HEK293 (cell line): ENCODE data around the gene ELOVL1.

Experiments
- CTCF ChIA-PET: fragments of 350-600 bp; formaldehyde crosslinking; extraction: SDS; loops from one replicate; lab custom pipeline; 2021; ENCODE audit warnings: antibody characterized with exemption; lab: Yijun Ruan, JAX
- POLR2A ChIA-PET: fragments of 300-600 bp; formaldehyde crosslinking; extraction: SDS; loops from one replicate; lab custom pipeline; 2020; ENCODE audit warnings: antibody characterized with exemption, inconsistent platforms; lab: Yijun Ruan, JAX
- H3K27ac ChIP-seq: fragments of 200-500 bp; sonication (Bioruptor generic); 2 replicates; pipeline ENCODE4 v1.5.1; 2014; ENCODE audit warnings: low read depth, low read length, control low read depth, inconsistent platforms; ENCODE audit errors: extremely low read depth
- H3K36me3 ChIP-seq, 2 experiments: fragments of 200-500 bp in 1 of 2; sonication (Bioruptor generic) in 1 of 2; 1 replicate in 1 of 2; 2 replicates in 1 of 2; pipeline ENCODE4 v1.5.1; 2014 to 2017; ENCODE audit warnings: inconsistent platforms in 2 of 2, low read length in 2 of 2; ENCODE audit not compliant: control insufficient read depth in 2 of 2, insufficient read depth in 1 of 2
- H3K4me1 ChIP-seq: fragments of 200-500 bp; sonication (Bioruptor generic); 2 replicates; pipeline ENCODE4 v1.5.1; 2014; ENCODE audit warnings: mild to moderate bottlenecking, low read length, inconsistent platforms; ENCODE audit not compliant: control insufficient read depth, insufficient read depth
- H3K4me3 ChIP-seq: 2 replicates; pipeline ENCODE4 v1.5.1; 2011; ENCODE audit warnings: low read depth, mild to moderate bottlenecking, control low read depth, low read length, moderate library complexity
- H3K9me3 ChIP-seq: fragments of 200-500 bp; sonication (Bioruptor generic); 2 replicates; pipeline ENCODE4 v1.5.1; 2014; ENCODE audit warnings: low read depth, low read length, inconsistent platforms; ENCODE audit not compliant: control insufficient read depth, insufficient read depth
- BCL11B ChIP-seq: fragments of 450-650 bp; formaldehyde crosslinking; IDR thresholded peaks from 2 replicates; pipeline ENCODE4 v1.5.1; 2016; ENCODE audit warnings: low read depth, missing biosample characterization, missing genetic modification characterization
- EGR2 ChIP-seq: fragments of 450-650 bp; formaldehyde crosslinking; IDR thresholded peaks from 2 replicates; pipeline ENCODE4 v1.5.1; 2016; ENCODE audit warnings: low read depth, missing biosample characterization, missing genetic modification characterization
- HOXA7 ChIP-seq: sonication (generic); formaldehyde crosslinking; IDR thresholded peaks from 2 replicates; pipeline ENCODE4 v1.8.1; 2022; ENCODE audit warnings: missing genetic modification reagents, borderline replicate concordance
- PRDM1 ChIP-seq: fragments of 450-650 bp; formaldehyde crosslinking; IDR thresholded peaks from 2 replicates; pipeline ENCODE4; 2016; ENCODE audit warnings: missing biosample characterization, missing genetic modification characterization
- SP2 ChIP-seq: fragments of 450-650 bp; formaldehyde crosslinking; IDR thresholded peaks from 2 replicates; pipeline ENCODE4 v1.5.1; 2016; ENCODE audit warnings: missing biosample characterization, missing genetic modification characterization
- ZBTB6 ChIP-seq: fragments of 450-650 bp; formaldehyde crosslinking; IDR thresholded peaks from 2 replicates; pipeline ENCODE4 v1.5.1; 2017; ENCODE audit warnings: missing biosample characterization, missing genetic modification characterization
- ZFP37 ChIP-seq: fragments of 450-650 bp; formaldehyde crosslinking; IDR thresholded peaks from 2 replicates; pipeline ENCODE4 v1.5.1; 2016; ENCODE audit warnings: missing biosample characterization, missing genetic modification characterization
- ZNF10 ChIP-seq: fragments of 450-650 bp; formaldehyde crosslinking; IDR thresholded peaks from 2 replicates; pipeline ENCODE4 v1.5.1; 2017; ENCODE audit warnings: missing biosample characterization, missing genetic modification characterization
- ZNF155 ChIP-seq: fragments of 450-650 bp; formaldehyde crosslinking; IDR thresholded peaks from 2 replicates; pipeline ENCODE4 v1.5.1; 2016; ENCODE audit warnings: missing biosample characterization, missing genetic modification characterization
- ZNF280D ChIP-seq: fragments of 450-650 bp; formaldehyde crosslinking; IDR thresholded peaks from 2 replicates; pipeline ENCODE4 v1.5.1; 2016; ENCODE audit warnings: missing biosample characterization, missing genetic modification characterization
- ZNF366 ChIP-seq: fragments of 450-650 bp; formaldehyde crosslinking; conservative IDR thresholded peaks from 2 replicates; pipeline ENCODE4 v1.5.1; 2016; ENCODE audit warnings: missing biosample characterization, missing genetic modification characterization
- ZNF391 ChIP-seq: fragments of 450-650 bp; formaldehyde crosslinking; IDR thresholded peaks from 2 replicates; pipeline ENCODE4 v1.5.1; 2016; ENCODE audit warnings: low read depth, missing biosample characterization, missing genetic modification characterization, borderline replicate concordance
- ZNF416 ChIP-seq: fragments of 450-650 bp; formaldehyde crosslinking; IDR thresholded peaks from 2 replicates; pipeline ENCODE4 v1.5.1; 2016; ENCODE audit warnings: missing biosample characterization, missing genetic modification characterization
- ZNF510 ChIP-seq: fragments of 450-650 bp; formaldehyde crosslinking; IDR thresholded peaks from 2 replicates; pipeline ENCODE4 v1.5.1; 2018; ENCODE audit warnings: mild to moderate bottlenecking, missing genetic modification characterization, missing biosample characterization; ENCODE audit not compliant: insufficient replicate concordance
- ZNF529 ChIP-seq: fragments of 450-650 bp; formaldehyde crosslinking; IDR thresholded peaks from 2 replicates; pipeline ENCODE4 v1.5.1; 2017; ENCODE audit warnings: missing genetic modification characterization, missing biosample characterization; ENCODE audit not compliant: insufficient replicate concordance
- ZNF544 ChIP-seq: fragments of 450-650 bp; formaldehyde crosslinking; IDR thresholded peaks from 2 replicates; pipeline ENCODE4 v1.5.0; 2017; ENCODE audit warnings: missing biosample characterization, missing genetic modification characterization
- ZNF558 ChIP-seq: fragments of 450-650 bp; formaldehyde crosslinking; IDR thresholded peaks from 2 replicates; pipeline ENCODE4 v1.5.1; 2016; ENCODE audit warnings: missing biosample characterization, missing genetic modification characterization
- ZNF610 ChIP-seq: fragments of 450-650 bp; formaldehyde crosslinking; IDR thresholded peaks from 2 replicates; pipeline ENCODE4 v1.5.1; 2016; ENCODE audit warnings: missing biosample characterization, missing genetic modification characterization, borderline replicate concordance
- ZNF629 ChIP-seq: fragments of 450-650 bp; formaldehyde crosslinking; IDR thresholded peaks from 2 replicates; pipeline ENCODE4 v1.5.1; 2017; ENCODE audit warnings: missing biosample characterization, missing genetic modification characterization
- ZNF776 ChIP-seq: fragments of 450-650 bp; formaldehyde crosslinking; IDR thresholded peaks from 2 replicates; pipeline ENCODE4 v1.5.0; 2017; ENCODE audit warnings: missing biosample characterization, missing genetic modification characterization, borderline replicate concordance
- ZSCAN30 ChIP-seq: fragments of 450-650 bp; IDR thresholded peaks from 2 replicates; pipeline ENCODE4 v1.5.1; 2018; ENCODE audit warnings: missing biosample characterization, mild to moderate bottlenecking, missing genetic modification characterization, moderate library complexity
- TF ChIP-seq, protein P1 (sequence below): fragments of 450-650 bp; formaldehyde crosslinking; IDR thresholded peaks from 2 replicates; pipeline ENCODE4 v1.5.0; 2017; ENCODE audit warnings: missing biosample characterization, missing genetic modification characterization, borderline replicate concordance
- TF ChIP-seq, protein P2 (sequence below): fragments of 450-650 bp; formaldehyde crosslinking; IDR thresholded peaks from 2 replicates; pipeline ENCODE4 v1.5.1; 2016; ENCODE audit warnings: missing biosample characterization, missing genetic modification characterization
- TF ChIP-seq, protein P3 (sequence below): fragments of 450-650 bp; formaldehyde crosslinking; IDR thresholded peaks from 2 replicates; pipeline ENCODE4 v1.5.1; 2017; ENCODE audit warnings: missing biosample characterization, missing genetic modification characterization
- TF ChIP-seq, protein P4 (sequence below): fragments of 450-650 bp; formaldehyde crosslinking; IDR thresholded peaks from 2 replicates; pipeline ENCODE4 v1.5.1; 2016; ENCODE audit warnings: missing biosample characterization, missing genetic modification characterization

The ELOVL1 gene

GRCh38 chr1:43396059-43396458 is 28.2 kb upstream of the ELOVL1 start:
- H3K4me1 ChIP-seq, result peaks cover 11% of the 10 kb centered on the region
- CTCF ChIA-PET, result interaction anchor here (0.6 to 0.7 kb wide), 2 partner anchors 38 to 532 kb away, joined by 3 read pairs; no protein-coding TSS in a partner anchor
- TF ChIP-seq ZNF510 (tag by site-specific recombination) (no peak), ZNF391 (tag by site-specific recombination) (0 out of 2 replicates have a peak, but pooled peaks have one; percentile 26), ZNF529 (tag by site-specific recombination) (no peak), ZSCAN30 (tag by site-specific recombination) (peak; percentile 82), ZFP37 (tag by site-specific recombination) (no peak), EGR2 (tag by site-specific recombination) (no peak), ZNF610 (tag by site-specific recombination) (peak; percentile 37; the same call in 1 of the 2 replicates), BCL11B (no peak), ZNF776 (tag by site-specific recombination) (no peak), SP2 (tag by site-specific recombination) (no peak), ZNF366 (tag by site-specific recombination) (peak; percentile 68), ZNF544 (tag by site-specific recombination) (no peak), ZNF558 (no peak), ZNF629 (peak; percentile 48; the same call in 1 of the 2 replicates), PRDM1 (tag by site-specific recombination) (no peak), ZNF416 (tag by site-specific recombination) (no peak), ZBTB6 (no peak), HOXA7 (CRISPR knock-in tag) (no peak), ZNF280D (no peak), ZNF155 (tag by site-specific recombination) (no peak), ZNF10 (tag by site-specific recombination) (no peak)
- TF ChIP-seq, protein P1, sequence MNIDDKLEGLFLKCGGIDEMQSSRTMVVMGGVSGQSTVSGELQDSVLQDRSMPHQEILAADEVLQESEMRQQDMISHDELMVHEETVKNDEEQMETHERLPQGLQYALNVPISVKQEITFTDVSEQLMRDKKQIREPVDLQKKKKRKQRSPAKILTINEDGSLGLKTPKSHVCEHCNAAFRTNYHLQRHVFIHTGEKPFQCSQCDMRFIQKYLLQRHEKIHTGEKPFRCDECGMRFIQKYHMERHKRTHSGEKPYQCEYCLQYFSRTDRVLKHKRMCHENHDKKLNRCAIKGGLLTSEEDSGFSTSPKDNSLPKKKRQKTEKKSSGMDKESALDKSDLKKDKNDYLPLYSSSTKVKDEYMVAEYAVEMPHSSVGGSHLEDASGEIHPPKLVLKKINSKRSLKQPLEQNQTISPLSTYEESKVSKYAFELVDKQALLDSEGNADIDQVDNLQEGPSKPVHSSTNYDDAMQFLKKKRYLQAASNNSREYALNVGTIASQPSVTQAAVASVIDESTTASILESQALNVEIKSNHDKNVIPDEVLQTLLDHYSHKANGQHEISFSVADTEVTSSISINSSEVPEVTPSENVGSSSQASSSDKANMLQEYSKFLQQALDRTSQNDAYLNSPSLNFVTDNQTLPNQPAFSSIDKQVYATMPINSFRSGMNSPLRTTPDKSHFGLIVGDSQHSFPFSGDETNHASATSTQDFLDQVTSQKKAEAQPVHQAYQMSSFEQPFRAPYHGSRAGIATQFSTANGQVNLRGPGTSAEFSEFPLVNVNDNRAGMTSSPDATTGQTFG, result no peak
- TF ChIP-seq, protein P2, sequence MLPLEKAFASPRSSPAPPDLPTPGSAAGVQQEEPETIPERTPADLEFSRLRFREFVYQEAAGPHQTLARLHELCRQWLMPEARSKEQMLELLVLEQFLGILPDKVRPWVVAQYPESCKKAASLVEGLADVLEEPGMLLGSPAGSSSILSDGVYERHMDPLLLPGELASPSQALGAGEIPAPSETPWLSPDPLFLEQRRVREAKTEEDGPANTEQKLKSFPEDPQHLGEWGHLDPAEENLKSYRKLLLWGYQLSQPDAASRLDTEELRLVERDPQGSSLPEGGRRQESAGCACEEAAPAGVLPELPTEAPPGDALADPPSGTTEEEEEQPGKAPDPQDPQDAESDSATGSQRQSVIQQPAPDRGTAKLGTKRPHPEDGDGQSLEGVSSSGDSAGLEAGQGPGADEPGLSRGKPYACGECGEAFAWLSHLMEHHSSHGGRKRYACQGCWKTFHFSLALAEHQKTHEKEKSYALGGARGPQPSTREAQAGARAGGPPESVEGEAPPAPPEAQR, result no peak
- TF ChIP-seq, protein P3, sequence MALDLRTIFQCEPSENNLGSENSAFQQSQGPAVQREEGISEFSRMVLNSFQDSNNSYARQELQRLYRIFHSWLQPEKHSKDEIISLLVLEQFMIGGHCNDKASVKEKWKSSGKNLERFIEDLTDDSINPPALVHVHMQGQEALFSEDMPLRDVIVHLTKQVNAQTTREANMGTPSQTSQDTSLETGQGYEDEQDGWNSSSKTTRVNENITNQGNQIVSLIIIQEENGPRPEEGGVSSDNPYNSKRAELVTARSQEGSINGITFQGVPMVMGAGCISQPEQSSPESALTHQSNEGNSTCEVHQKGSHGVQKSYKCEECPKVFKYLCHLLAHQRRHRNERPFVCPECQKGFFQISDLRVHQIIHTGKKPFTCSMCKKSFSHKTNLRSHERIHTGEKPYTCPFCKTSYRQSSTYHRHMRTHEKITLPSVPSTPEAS (tag by site-specific recombination), result 0 out of 2 replicates have a peak, but pooled peaks have one; percentile 13
- TF ChIP-seq, protein P4, sequence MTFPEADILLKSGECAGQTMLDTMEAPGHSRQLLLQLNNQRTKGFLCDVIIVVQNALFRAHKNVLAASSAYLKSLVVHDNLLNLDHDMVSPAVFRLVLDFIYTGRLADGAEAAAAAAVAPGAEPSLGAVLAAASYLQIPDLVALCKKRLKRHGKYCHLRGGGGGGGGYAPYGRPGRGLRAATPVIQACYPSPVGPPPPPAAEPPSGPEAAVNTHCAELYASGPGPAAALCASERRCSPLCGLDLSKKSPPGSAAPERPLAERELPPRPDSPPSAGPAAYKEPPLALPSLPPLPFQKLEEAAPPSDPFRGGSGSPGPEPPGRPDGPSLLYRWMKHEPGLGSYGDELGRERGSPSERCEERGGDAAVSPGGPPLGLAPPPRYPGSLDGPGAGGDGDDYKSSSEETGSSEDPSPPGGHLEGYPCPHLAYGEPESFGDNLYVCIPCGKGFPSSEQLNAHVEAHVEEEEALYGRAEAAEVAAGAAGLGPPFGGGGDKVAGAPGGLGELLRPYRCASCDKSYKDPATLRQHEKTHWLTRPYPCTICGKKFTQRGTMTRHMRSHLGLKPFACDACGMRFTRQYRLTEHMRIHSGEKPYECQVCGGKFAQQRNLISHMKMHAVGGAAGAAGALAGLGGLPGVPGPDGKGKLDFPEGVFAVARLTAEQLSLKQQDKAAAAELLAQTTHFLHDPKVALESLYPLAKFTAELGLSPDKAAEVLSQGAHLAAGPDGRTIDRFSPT (tag by site-specific recombination), result no peak

More at GRCh38 chr1:43396059-43396458, 28.2 kb upstream of the ELOVL1 start:
- POLR2A ChIA-PET, result no interaction called here
- Histone ChIP-seq H3K4me3 (no peak overlapping the region), H3K27ac (0 out of 2 replicates have a peak overlapping the region, but pooled peaks have one; percentile 4), H3K9me3 (no peaks in the 10 kb centered on the region), H3K36me3 (no peaks in the 10 kb centered on the region; a peak in 1 of 3 replicates)
